ENCODE measurements around the gene SDHB.

DNA sequence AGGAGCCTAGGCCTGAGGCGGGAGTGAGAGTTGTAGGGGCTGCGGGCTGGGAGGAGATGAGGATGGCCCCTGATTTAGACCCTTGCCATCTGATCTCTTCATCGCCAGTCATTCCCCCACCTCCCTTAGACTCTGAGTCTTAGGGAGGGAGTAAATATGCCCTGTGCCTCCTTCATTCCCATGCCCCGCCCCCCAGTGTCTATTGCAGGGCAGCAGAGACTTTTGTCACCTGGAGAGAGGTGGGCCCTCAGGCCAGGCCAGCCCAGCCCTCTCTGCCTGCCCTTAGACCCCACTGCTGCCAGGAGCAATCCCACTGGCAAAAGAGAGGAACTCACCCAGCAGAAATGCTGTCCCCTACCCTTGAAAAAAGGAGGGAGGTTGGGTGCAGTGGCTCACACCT is 70.2 kb downstream of the SDHB start:
- no peak for TF ChIP-seq CBX5 (CRISPR knock-in tag; IDR thresholded peaks at IDR 0.05; ENCODE audit: borderline replicate concordance)
- TF ChIP-seq ZNF143 (CRISPR knock-in tag; IDR thresholded peaks at IDR 0.05), result no peak
- no peak for TF ChIP-seq AFF4 (CRISPR knock-in tag; IDR thresholded peaks at IDR 0.05)
- no peak for TF ChIP-seq GABPA (IDR thresholded peaks at IDR 0.05; ENCODE audit: low read depth, low read length)
- TF ChIP-seq GABPA (CRISPR knock-in tag; IDR thresholded peaks at IDR 0.05; ENCODE audit: low read depth), result no peak
- TF ChIP-seq ZBTB1 (CRISPR knock-in tag; IDR thresholded peaks at IDR 0.05; ENCODE audit: borderline replicate concordance), result no peak
- TF ChIP-seq, protein P1, sequence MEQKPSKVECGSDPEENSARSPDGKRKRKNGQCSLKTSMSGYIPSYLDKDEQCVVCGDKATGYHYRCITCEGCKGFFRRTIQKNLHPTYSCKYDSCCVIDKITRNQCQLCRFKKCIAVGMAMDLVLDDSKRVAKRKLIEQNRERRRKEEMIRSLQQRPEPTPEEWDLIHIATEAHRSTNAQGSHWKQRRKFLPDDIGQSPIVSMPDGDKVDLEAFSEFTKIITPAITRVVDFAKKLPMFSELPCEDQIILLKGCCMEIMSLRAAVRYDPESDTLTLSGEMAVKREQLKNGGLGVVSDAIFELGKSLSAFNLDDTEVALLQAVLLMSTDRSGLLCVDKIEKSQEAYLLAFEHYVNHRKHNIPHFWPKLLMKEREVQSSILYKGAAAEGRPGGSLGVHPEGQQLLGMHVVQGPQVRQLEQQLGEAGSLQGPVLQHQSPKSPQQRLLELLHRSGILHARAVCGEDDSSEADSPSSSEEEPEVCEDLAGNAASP (CRISPR knock-in tag; IDR thresholded peaks at IDR 0.05; ENCODE audit: borderline replicate concordance), result no peak
- TF ChIP-seq TRAFD1 (CRISPR knock-in tag; IDR thresholded peaks at IDR 0.05; ENCODE audit: borderline replicate concordance), result no peak
- no peak for TF ChIP-seq SUZ12 (IDR thresholded peaks at IDR 0.05; ENCODE audit: low read depth, low read length)
- TF ChIP-seq JARID2 (CRISPR knock-in tag; IDR thresholded peaks at IDR 0.05; ENCODE audit: insufficient replicate concordance), result no peak
- TF ChIP-seq, protein P2, sequence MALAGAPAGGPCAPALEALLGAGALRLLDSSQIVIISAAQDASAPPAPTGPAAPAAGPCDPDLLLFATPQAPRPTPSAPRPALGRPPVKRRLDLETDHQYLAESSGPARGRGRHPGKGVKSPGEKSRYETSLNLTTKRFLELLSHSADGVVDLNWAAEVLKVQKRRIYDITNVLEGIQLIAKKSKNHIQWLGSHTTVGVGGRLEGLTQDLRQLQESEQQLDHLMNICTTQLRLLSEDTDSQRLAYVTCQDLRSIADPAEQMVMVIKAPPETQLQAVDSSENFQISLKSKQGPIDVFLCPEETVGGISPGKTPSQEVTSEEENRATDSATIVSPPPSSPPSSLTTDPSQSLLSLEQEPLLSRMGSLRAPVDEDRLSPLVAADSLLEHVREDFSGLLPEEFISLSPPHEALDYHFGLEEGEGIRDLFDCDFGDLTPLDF (CRISPR knock-in tag; IDR thresholded peaks at IDR 0.05), result no peak

Data from HepG2 (cell line).